ENCODE results near the gene SLC16A13. TPM values are rescaled to one million over a fixed set of nuclear protein-coding genes. Genes with fewer than 3 reads are reported as not detected.

Gene SLC16A13
- total RNA-seq, 1 experiment from 2014 or later: 13.1 TPM

GRCh38 chr17:7020894-7021664 lies 14.7 kb upstream of the SLC16A13 start:
- no peak for DNase-seq (ENCODE audit: low read depth, low spot score)
- Histone ChIP-seq H3K27ac (ENCODE audit: low read length) (peak overlapping the region; percentile 89), H3K9me3 (ENCODE audit: control insufficient read depth, insufficient read depth, low read depth, low read length) (no peaks in the 10 kb centered on the region), H3K36me3 (ENCODE audit: control insufficient read depth, insufficient read depth, low read length) (no peaks in the 10 kb centered on the region), H3K4me3 (ENCODE audit: low read depth in 2 of 2, low read length in 2 of 2) (peak overlapping the region in 1 of 2 experiments; percentile 49; a peak in 2 of 4 replicates), H3K27me3 (ENCODE audit: control insufficient read depth, insufficient read depth, low read length) (no peaks in the 10 kb centered on the region), H3K4me1 (ENCODE audit: control insufficient read depth, insufficient read depth, low read length) (peaks cover 29% of the 10 kb centered on the region)
- intact Hi-C loops (cut with micrococcal nuclease; ENCODE audit: unreplicated experiment): loop anchor here (5.0 kb wide), 1 partner anchor 109 kb away; no protein-coding TSS in a partner anchor
- BruUV-seq (replicated peaks): no TSS peak
- in situ Hi-C loops (cut with HindIII; ENCODE audit: low pct_unique_long_range_greater_than_20kb, low sequenced_read_pairs): no loop called here
- TF ChIP-seq TCF7L2 (IDR thresholded peaks at IDR 0.05; ENCODE audit: low read depth, low read length) (no peak), CTCF (IDR thresholded peaks at IDR 0.05) (no peak), SIN3A (IDR thresholded peaks at IDR 0.05; ENCODE audit: borderline replicate concordance, insufficient read depth, low read depth, low read length) (no peak), REST (IDR thresholded peaks at IDR 0.05; ENCODE audit: insufficient read depth in 1 of 2, low read depth in 2 of 2, low read length in 1 of 2) (no peak), POLR2AphosphoS5 (IDR thresholded peaks at IDR 0.05; ENCODE audit: low read depth, low read length) (no peak)
- ChIA-PET POLR2A (no interaction called here), CTCF (interaction anchor here (0.7 to 1.8 kb wide), 6 partner anchors 16 to 193 kb away, joined by 3 to 5 read pairs (median 5); no protein-coding TSS in a partner anchor)
- peak; percentile 59 for ATAC-seq

GRCh38 chr17:7021993-7022778 lies 13.6 kb upstream of the SLC16A13 start:
- ATAC-seq (peak; percentile 83), DNase-seq (ENCODE audit: low read depth, low spot score) (no peak)
- in situ Hi-C loops (cut with HindIII; ENCODE audit: low pct_unique_long_range_greater_than_20kb, low sequenced_read_pairs) (no loop called here), intact Hi-C loops (cut with micrococcal nuclease; ENCODE audit: unreplicated experiment) (loop anchor here (5.0 kb wide), 1 partner anchor 110 kb away; no protein-coding TSS in a partner anchor)
- TF ChIP-seq CTCF (IDR thresholded peaks at IDR 0.05) (peak; percentile 97), POLR2AphosphoS5 (IDR thresholded peaks at IDR 0.05; ENCODE audit: low read depth, low read length) (no peak), SIN3A (IDR thresholded peaks at IDR 0.05; ENCODE audit: borderline replicate concordance, insufficient read depth, low read depth, low read length) (no peak), REST (IDR thresholded peaks at IDR 0.05; ENCODE audit: insufficient read depth in 1 of 2, low read depth in 2 of 2, low read length in 1 of 2) (no peak), TCF7L2 (IDR thresholded peaks at IDR 0.05; ENCODE audit: low read depth, low read length) (no peak)
- Histone ChIP-seq H3K4me3 (ENCODE audit: low read depth in 2 of 2, low read length in 2 of 2) (peak overlapping the region; percentile 16 to 49), H3K36me3 (ENCODE audit: control insufficient read depth, insufficient read depth, low read length) (no peaks in the 10 kb centered on the region), H3K9me3 (ENCODE audit: control insufficient read depth, insufficient read depth, low read depth, low read length) (no peaks in the 10 kb centered on the region), H3K27ac (ENCODE audit: low read length) (peak overlapping the region; percentile 89), H3K4me1 (ENCODE audit: control insufficient read depth, insufficient read depth, low read length) (peaks cover 20% of the 10 kb centered on the region), H3K27me3 (ENCODE audit: control insufficient read depth, insufficient read depth, low read length) (no peaks in the 10 kb centered on the region)
- ChIA-PET CTCF (interaction anchor here (0.7 to 1.8 kb wide), 5 partner anchors 17 to 192 kb away, joined by 3 to 5 read pairs (median 5); no protein-coding TSS in a partner anchor), POLR2A (no interaction called here)
- BruUV-seq (replicated peaks): no TSS peak
